GM19455 (cell line): ENCODE results near the gene GCC1.

Experiments used
- ATAC-seq: cut with Tn5 transposase; IDR thresholded peaks from one replicate; pipeline ENCODE4 v1.9.1; 2021; ENCODE audit not compliant: unreplicated experiment

The GCC1 gene, protein sequence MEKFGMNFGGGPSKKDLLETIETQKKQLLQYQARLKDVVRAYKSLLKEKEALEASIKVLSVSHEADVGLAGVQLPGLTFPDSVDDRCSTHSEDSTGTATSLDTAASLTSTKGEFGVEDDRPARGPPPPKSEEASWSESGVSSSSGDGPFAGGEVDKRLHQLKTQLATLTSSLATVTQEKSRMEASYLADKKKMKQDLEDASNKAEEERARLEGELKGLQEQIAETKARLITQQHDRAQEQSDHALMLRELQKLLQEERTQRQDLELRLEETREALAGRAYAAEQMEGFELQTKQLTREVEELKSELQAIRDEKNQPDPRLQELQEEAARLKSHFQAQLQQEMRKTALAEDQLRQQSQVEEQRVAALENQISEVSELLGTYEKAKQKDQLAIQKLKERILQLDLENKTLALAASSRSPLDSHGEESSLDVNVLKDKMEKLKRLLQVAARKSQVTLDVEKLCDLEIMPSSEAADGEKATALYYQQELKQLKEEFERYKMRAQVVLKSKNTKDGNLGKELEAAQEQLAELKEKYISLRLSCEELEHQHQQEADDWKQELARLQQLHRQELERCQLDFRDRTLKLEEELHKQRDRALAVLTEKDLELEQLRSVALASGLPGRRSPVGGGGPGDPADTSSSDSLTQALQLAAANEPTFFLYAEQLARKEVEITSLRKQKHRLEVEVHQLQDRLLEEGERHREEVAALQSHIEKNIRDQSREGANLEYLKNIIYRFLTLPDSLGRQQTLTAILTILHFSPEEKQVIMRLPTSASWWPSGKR

DNA sequence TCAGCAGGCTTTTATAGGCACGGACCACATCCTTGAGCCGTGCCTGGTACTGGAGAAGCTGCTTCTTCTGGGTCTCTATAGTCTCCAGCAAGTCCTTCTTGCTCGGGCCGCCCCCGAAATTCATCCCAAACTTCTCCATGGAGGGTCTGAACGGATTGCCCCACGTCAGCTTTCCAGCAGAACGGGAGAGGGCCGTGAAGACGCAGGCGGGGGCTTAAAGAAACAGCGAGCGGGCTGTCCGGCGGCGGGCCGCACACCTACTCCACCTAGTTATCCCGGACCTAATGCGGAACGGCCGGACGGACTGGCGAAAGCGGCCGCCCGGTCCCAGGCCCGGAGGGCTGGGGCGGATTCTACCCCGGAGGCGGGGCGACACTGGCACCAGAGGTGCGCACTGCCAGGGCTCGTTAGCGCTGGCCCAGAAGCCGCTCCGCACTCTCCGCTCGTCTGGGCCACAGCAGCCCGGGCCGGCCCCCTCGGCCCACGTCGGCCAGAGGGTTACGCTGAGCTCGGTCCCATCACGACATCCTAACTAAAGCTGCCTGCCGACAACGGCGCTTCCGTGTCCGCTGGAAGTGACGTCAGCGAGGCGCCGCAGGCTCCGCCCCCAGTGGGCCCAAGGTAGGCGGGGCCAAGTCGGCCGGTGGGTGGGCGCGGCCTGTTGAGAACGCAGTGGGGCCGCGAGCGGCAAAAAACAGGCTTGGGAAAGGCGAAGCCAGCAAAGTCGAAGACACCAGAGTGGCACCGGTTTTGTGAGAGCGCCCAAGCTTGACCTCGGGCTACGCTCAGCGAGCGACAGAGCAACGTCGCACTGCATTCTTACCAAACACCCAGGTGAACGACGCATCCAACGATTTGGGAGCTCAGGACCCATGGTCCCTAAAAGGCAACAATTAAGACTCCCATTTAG lies at the start of gene GCC1:
Gene GCC1, minus strand, starts transcription at position 553 of the 910 bp plus-strand sequence. Its CDS starts 414 bp downstream, at position 139.
- ATAC-seq = peak; percentile 76

DNA sequence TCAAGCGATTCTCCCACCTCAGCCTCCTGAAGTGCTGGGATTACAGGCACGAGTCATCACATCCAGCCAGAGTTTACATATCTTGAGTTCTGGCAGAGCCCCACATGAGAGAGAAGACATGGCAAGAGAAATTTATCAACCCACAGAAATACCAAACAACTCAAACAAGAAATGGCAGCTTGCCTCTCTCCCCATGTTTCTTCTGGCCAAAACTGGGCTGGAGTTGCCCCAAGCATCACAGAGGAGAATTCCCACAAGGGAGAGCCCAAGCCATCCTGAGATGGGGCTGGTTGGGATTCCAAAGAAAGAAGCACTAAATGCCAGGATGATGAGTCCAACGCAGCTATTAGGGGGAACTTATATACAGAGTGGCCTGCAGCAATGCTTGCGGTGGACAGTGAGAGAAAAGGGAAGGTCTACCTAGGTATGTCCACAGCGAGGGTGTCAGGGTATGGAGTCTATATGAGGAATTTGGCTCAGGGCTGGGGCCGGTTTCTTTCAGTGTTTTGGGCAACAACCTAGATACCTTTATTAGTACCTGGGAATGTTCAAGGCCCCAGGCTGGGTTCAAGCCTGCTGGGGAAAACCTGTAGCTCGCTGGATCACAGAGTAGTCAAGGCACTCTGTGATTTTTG lies 47.0 kb upstream of the GCC1 start:
- ATAC-seq = no peak

DNA sequence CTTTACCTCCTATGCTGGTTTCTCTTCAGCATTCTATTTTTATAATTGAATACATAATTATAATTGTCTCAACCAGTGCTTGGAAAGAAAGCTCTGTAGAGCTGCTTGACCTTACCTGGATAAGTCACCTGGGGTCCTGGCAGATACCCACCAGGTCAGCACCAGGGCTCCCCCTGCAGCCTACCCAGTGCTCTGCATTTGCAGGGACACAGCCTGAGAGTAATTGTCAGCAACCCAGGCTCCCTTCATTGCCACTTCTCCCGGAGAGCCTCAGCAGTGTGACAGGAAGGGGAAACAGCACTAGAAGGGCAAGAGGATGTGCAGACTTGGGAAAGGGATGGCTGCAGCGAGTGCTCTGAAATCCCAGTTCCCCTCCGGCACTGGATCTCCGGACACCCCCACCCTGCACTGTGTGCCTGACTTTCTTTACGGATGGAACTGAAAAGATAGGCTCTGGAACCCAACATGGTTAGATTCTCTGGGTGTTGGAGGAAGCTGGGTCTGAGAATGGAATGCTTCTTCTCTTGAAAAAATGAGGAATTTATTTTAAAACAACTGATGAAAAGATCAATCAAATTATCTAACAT lies 44.0 kb upstream of the GCC1 start:
- no peak for ATAC-seq

DNA sequence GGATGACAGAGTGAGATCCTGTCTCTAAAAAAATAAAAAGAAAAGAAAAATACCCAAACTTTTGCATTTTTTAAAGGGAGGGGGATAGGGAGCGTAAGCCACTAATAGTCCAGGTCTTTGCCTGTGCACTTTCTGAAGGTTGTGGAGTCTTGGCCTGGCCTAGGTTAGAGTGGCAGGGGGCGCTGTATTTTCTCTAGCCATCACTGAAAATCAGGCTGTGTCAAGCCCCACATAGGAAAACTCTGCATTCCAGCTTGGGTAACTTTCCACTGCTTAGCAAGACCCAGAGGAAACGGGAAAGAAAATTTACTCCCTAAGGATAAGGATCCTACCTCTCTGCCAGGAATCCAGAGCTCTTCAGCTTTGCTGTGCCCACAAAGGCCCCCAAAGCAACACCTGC lies 43.0 kb upstream of the GCC1 start:
- ATAC-seq = no peak

DNA sequence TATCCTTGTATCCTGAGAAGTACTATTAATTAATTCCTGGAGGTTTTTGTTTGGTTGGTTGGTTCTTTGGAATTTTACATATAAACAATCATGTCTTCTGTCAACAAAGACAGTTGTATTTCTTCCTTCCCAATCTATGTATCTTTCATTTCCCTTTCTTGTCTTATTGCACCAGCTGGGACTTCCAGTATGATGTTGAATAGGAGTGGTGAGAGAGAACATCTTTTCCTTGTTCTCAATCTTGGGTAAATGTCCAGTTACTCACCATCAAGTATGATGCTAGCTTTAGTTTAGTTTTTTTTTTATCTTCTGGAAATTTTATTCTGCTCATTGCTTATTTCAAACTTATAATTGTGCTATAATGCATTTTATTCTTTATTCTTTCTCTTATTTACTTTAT lies 39.9 kb upstream of the GCC1 start:
- ATAC-seq = no peak

DNA sequence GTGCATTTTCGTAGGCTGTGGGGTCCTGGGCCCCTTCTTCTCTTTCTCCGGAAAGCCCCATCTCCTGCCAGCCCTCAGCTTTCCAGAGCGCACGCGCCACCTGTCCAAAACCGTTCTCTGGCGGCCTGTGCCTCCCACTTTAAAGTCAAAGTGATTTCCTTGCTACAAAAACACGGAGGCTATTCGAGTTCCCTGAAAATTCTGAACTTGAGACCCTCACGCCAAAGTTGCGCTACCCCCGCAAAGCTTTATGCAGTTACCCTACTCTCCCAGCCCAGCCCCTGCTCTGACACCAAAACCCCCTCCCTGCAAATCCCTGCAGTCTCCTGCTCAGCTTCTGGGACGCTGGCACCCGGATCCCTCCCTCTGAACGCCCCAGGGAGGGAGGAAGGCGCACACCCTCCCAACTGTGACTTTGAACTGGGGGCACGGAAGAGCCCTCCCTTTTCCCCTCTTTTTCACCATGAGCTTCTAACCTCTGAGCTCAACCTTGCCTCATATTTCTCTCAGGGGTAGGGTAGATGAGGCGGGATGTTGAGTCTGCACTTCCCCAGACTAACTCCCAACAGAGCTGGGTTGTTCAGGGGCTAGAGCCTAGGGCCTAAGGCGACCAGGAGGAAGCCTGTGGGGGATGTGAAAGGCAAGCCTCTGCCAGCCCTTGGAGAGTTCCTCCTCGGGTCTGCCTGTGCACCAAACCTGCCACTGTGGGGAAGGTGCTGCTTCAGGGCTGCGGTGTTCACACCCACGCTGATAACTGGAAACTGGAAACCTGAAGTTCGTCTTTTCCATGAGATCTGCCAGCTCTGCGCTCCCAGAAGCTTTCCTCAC lies 35.2 kb upstream of the GCC1 start:
- no peak for ATAC-seq

DNA sequence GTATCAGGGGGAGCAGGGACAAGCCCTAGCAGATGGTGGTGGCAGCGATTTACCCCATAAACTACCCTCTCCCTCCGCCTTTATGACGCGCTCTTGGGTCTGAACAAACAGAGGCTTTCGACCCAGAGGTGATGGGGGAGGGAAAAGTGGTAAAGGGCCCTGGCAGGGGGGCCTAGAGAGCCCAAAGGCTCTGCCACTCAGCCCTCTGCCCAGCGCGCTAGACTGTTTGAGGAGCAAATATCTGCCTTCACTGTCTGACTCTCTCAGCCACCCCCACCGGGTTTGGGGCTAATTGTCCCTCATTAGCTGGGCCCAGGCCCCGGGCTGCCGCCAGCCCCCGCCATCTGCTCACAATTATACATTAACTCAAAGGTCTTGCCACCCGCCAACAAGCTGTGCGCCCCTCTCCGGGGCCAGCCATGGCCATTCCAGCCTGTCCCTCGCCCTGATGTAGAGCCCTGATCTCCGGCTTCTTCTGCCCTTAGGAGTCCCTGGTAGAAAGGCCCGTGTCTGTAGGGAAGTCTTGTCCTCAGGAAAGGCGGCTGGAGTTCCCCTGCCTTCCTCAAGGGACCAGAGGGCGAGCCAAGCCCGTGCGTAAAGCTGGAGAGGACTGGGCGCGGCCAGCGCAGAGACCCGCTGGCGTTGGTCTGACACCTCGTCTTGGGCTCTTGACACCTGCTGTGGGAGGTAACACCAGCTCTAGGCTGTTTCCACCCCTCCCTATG lies 34.4 kb upstream of the GCC1 start:
- ATAC-seq = no peak

DNA sequence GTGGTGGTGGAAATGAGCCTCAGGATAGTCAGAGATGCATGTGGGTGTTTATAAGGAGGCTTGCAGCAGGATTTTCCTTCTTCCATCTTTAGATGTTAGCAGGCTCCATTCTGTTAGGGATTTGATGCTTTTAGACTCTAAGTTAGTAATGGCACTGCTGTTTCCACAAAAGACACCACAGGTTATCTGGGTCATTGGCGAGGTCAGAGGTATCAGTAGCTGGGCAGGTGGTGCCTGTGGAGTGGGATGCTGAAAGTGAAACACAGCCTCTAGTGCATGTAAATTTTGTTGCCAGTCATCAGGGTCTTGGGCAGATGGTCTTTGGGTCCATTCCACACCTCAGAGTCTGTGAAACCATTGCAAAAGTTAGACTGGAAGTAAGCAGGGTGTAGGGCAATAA lies 33.4 kb upstream of the GCC1 start:
- no peak for ATAC-seq

DNA sequence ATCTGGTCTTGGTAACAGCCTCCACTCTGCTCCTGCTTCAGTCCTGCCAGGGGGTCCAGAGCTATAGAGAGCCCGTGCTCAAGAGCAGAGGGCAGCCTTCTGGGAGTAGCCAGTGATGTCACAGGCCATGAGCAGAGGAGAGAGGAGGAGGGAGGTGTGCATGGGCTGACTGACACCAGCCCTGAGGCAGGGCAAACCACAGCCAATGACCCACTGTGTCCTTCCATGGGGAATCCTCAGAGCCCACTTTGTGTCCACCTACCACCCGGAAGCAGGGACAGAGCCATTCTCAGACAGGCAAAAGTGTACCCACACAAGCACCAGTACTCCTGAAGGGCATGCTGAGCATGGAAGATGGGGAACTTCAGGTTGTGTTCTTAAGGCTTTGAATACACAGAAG lies 32.6 kb upstream of the GCC1 start, which contains the start of gene PAX4:
Gene PAX4, minus strand, starts transcription at position 101 of the 400 bp plus-strand sequence. CDS start 2,214 bp downstream, outside the sequence.
- ATAC-seq = no peak

DNA sequence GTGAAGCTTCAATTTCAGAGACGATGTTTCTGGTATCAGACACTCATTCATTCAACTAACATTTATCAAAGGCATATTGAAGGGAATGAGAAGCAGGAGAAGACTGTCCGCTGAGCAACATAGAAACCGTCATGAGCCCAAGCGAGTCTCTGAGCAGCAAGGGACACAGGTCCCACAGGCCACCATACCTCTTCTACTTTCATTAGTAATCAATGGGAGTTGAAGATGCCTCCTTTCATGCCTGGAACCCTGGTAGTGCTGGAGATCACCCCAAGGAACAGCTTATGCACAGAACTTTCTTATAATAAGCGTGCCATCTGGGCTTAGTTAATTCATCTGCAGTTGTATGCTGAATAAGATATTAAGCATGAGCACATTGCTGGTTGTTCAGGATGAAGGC lies 31.3 kb upstream of the GCC1 start:
- no peak for ATAC-seq

DNA sequence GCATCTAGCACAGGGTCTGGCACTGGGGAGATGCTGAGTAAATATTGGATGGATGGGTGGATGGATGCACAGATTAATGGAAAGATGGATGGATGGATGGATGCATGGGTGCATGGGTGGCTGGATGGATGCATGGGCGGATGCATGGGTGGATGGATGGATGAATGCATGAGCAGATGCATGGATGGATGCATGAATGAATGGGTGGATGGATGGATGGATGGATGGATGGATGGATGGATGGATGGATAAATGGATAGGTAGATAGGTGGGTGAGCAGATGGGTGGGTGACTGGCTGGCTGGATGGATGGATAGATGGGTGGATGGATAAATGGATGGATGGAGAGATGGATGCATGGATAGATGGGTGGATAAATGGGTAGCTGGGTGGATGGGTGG lies 26.9 kb upstream of the GCC1 start:
- ATAC-seq = no peak

DNA sequence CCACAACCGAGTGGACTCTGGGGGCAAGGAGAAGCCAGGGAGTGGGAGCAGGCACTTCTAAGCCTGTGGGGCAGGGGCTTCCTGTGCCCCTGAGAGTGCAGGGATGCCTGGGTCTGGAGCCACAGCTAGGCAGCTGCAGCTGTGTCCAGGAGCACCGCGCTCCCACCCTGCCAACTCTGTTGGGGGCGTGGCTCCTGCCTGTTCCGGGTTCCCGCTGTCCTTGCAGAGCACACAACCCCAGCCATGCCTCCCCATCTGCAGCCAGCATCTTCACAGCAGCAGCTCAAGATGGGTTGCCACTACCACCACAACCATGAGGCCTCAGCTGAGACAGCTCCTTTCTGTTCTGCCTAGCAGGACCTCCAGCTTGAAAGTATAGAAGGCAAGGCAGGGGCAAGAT lies 23.9 kb upstream of the GCC1 start:
- no peak for ATAC-seq

DNA sequence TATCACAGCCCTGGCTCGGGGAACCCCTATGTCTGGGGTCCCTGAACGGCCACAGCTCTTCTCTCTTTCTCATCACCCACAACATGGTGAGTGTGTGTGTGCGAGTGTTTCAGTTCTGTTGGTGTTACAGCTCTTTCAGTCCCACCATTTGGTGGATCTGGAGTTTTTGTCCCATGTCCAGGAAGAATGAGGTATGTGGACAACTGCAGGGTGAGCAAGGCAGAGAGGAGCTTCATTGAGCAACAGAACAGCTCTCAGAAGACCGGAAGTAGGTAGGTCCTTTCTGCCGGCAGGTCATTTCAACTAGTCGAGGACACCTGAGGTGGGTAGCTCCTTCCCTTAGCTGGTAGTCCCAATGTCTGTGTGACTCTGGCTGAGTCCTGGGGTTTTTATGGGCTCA lies 23.1 kb upstream of the GCC1 start:
- ATAC-seq = no peak

DNA sequence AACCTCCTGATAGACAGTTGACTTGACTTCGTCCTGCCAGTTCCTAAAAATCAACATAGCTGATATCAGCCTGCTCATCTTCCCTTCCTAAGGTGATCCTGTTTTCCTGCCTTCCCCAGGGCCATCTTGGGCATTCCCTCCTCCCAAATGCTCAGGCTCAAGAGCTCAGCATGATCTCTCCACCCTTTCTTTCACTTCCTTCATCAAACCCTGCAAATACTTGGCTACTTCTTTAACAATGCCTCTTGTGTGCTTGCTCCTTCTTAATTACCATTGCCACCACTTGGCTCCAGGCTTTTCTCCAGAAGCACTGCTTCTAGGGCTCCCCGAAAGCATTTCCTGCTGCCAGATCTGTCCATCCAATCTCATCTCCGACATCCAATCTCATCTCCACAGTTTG lies 15.5 kb upstream of the GCC1 start:
- ATAC-seq = no peak

DNA sequence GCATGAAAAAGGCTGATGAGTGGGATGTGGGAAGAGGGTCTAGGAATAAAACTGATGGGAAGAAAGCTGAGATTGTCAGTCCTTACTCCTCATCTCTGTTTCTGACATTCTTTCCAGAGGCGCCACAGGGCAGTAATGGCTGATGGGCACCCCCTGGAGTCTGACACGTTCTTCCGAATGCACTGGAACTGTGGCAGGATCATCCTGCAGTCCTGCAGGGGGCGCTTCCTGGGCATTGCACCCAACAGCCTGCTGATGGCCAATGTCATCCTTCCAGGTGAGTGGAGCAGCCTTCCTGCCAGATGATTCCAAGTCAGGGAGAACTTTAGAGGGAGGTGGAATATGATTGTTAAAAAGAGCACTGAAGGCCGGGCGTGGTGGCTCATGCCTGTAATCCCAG lies 12.9 kb upstream of the GCC1 start:
- no peak for ATAC-seq

DNA sequence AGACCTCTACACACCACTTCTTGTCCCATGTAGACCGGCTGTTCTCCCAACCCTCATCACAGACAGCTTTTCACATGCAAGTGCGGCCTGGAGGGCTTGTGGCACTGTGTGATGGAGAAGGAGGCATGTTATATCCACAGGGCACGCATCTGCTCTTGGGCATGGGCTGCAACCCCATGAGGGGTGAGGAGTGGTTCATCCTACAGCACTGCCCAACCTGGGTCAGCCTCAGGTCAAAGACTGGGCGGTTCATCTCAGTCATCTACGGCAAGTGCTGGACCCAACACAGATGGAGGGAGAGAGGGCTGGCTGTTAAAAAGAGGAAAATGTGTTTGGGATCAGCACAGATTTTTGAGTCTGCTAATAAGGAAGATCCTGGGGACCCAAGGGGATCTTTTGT lies 10.3 kb upstream of the GCC1 start:
- ATAC-seq = no peak

DNA sequence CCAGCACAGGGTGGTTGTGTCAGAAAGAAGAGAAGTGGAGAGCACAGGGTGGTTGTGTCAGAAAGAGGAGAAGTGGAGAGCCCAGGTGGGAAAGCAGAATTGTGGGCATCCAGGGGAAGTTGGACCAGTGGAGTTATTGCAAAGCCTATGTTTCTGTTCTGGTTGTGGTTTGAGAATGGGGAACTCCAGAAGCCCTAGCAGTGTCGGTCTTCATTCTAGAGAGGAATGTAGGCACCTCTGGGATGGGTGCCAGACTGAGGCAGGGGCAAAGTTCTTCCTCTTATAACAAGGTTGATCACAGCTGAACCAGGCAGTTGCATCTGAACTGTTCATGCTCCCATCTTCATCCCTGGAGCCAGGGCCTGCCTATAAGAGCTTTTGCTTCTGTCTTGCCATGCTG lies 9.1 kb upstream of the GCC1 start:
- ATAC-seq = no peak

DNA sequence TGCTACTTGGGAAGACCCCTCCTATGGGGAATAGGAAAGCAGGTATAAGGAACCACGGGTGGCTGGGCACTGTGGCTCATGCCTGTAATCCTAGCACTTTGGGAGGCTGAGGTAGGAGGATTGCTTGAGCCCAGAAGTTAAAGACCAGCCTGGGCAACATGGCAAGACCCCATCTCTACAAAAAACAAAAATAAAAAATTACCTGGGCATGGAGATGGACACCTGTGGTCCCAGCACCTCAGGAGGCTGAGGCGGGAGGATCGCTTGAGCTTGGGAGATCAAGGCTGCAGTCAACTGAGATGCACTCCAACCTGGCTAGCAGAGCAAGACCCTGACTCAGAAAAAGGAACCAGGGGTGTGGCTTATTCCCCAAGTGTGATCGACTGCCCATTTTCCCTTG lies 7.2 kb upstream of the GCC1 start:
- ATAC-seq = no peak

DNA sequence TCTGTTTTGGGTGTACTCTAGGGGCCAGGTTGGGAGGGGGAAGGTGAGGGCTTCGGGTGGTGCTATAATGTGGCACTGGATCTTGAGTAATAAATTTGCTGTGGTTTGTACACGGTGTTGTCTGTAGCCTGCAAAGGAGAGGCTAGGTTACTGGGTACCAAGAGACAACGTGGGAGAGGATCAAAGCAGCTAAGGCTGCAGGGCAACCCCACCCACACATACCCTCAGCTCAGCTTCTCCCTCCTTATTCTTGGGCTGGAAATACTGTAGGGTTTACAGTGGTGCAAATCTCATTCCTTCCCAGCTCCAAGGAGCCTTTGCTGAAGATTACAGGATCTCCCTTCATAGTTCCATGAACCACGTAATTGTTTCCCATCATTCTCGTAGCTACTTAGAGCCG lies 6.2 kb upstream of the GCC1 start:
- ATAC-seq = no peak
